GM23338 (cell line): Measurements from ENCODE around the gene KLF11. TPM values are rescaled to one million over a fixed set of nuclear protein-coding genes. Genes with fewer than 3 reads are reported as not detected.
"Not testable (repeated sequence)": the region's sequence is repeated elsewhere in the genome, so short reads cannot be mapped to it uniquely, and the experiment has no call there.

Experiments used
- ATAC-seq: fragments of 200-7000 bp; cut with Tn5 transposase; 3 replicates; pipeline ENCODE4 v1.9.1; 2020
- DNase-seq: peaks from one replicate; pipeline ENCODE4 v3.0.0-alpha.2; 2015; ENCODE audit warnings: low spot score
- H2AFZ ChIP-seq: fragments of 200-600 bp; sonication (generic); 2 replicates; pipeline ENCODE4 v1.8.0; 2016; ENCODE audit warnings: antibody characterized with exemption, mild to moderate bottlenecking, moderate library complexity
- H3F3A ChIP-seq: fragments of 200-600 bp; sonication (generic); replicated peaks from 2 replicates; pipeline ENCODE4 v1.8.0; 2017; ENCODE audit warnings: antibody characterized with exemption, mixed run types, low read depth
- H3K27ac ChIP-seq: fragments of 200-600 bp; sonication (generic); 2 replicates; pipeline ENCODE4 v1.6.1; 2016; ENCODE audit warnings: low read depth
- H3K27me3 ChIP-seq: fragments of 200-600 bp; sonication (generic); 2 replicates; pipeline ENCODE4 v1.8.0; 2016; ENCODE audit warnings: mild to moderate bottlenecking, mixed run types, moderate library complexity; ENCODE audit not compliant: insufficient read depth
- H3K36me3 ChIP-seq: fragments of 200-600 bp; sonication (generic); 2 replicates; pipeline ENCODE4 v1.8.0; 2016; ENCODE audit warnings: mild to moderate bottlenecking; ENCODE audit not compliant: insufficient read depth
- H3K4me1 ChIP-seq: fragments of 200-600 bp; sonication (generic); 2 replicates; pipeline ENCODE4 v1.8.0; 2016; ENCODE audit warnings: mild to moderate bottlenecking, moderate library complexity; ENCODE audit not compliant: insufficient read depth
- H3K4me2 ChIP-seq: fragments of 200-600 bp; sonication (generic); 2 replicates; pipeline ENCODE4 v1.7.1; 2017; ENCODE audit warnings: mixed run types
- H3K4me3 ChIP-seq: fragments of 200-600 bp; sonication (generic); 2 replicates; pipeline ENCODE4 v1.6.1; 2016; ENCODE audit warnings: mixed run types
- H3K79me2 ChIP-seq: fragments of 200-600 bp; sonication (generic); replicated peaks from 2 replicates; pipeline ENCODE4 v1.8.0; 2017; ENCODE audit warnings: mild to moderate bottlenecking; ENCODE audit not compliant: insufficient read depth
- H3K9me2 ChIP-seq: fragments of 200-600 bp; sonication (generic); 2 replicates; pipeline ENCODE4 v1.8.0; 2017; ENCODE audit not compliant: insufficient read depth
- H4K20me1 ChIP-seq: fragments of 200-600 bp; sonication (generic); replicated peaks from 2 replicates; pipeline ENCODE4 v1.8.0; 2017; ENCODE audit warnings: mild to moderate bottlenecking; ENCODE audit not compliant: insufficient read depth
- H3K27ac Mint-ChIP-seq: 2 replicates; pipeline ENCODE4 v1.8.0; 2020; ENCODE audit warnings: inconsistent platforms, mild to moderate bottlenecking, moderate library complexity, mixed read lengths
- H3K27me3 Mint-ChIP-seq: 3 replicates; pipeline ENCODE4 v1.8.0; 2022; ENCODE audit warnings: low read depth, mild to moderate bottlenecking, moderate library complexity, mixed read lengths, inconsistent platforms; ENCODE audit not compliant: insufficient read depth, poor library complexity
- H3K36me3 Mint-ChIP-seq: 3 replicates; pipeline ENCODE4 v1.8.0; 2021; ENCODE audit warnings: low read depth, mild to moderate bottlenecking, inconsistent platforms, moderate library complexity, mixed read lengths
- H3K4me1 Mint-ChIP-seq: 3 replicates; pipeline ENCODE4 v1.8.0; 2020; ENCODE audit warnings: mild to moderate bottlenecking, inconsistent platforms, mixed read lengths
- H3K4me3 Mint-ChIP-seq: 3 replicates; pipeline ENCODE4 v1.8.0; 2021; ENCODE audit warnings: moderate library complexity, mild to moderate bottlenecking, inconsistent platforms, mixed read lengths
- H3K9me3 Mint-ChIP-seq: 3 replicates; pipeline ENCODE4 v1.8.0; 2020; ENCODE audit warnings: moderate library complexity, mild to moderate bottlenecking, inconsistent platforms, mixed read lengths
- CREB1 ChIP-seq: fragments of 250-450 bp; sonication (Bioruptor Pico); IDR thresholded peaks from 2 replicates; pipeline ENCODE4 v1.5.0; 2020; ENCODE audit warnings: low read depth, mild to moderate bottlenecking, moderate library complexity
- NANOG ChIP-seq: IDR thresholded peaks from 2 replicates; pipeline ENCODE4 v1.6.1; 2016; ENCODE audit warnings: antibody characterized with exemption, borderline replicate concordance
- POLR2AphosphoS5 ChIP-seq: IDR thresholded peaks from 2 replicates; pipeline ENCODE4 v1.6.1; 2016; ENCODE audit warnings: antibody characterized with exemption, low read depth
- ZNF114 ChIP-seq: fragments of 250-450 bp; sonication (Bioruptor Pico); IDR thresholded peaks from 2 replicates; pipeline ENCODE4 v1.5.0; 2020; ENCODE audit warnings: mild to moderate bottlenecking, moderate library complexity
- polyA plus RNA-seq: library from polyadenylated mRNA; unstranded; fragments of >200 nt; fragmentation: Nextera tagmentation; extraction: Ambion mirVana; gene quantifications from 2 replicates; pipeline ENCODE4 v1.2.1, GENCODE V29; 2016
- total RNA-seq: library from RNA; depleted of rRNA; stranded (reverse); fragments of >200 nt; shearing (Covaris generic); gene quantifications from 2 replicates; pipeline ENCODE4 v1.2.3, GENCODE V29; 2014
- TF ChIP-seq, protein P1 (sequence below), 2 experiments: fragments of 200-600 bp in 1 of 2; sonication (generic) in 1 of 2; conservative IDR thresholded peaks; 2 replicates each; pipeline versions ENCODE4 v1.5.1 to v1.6.1; 2016 to 2017; ENCODE audit warnings: antibody characterized with exemption in 2 of 2, low read depth in 2 of 2, mild to moderate bottlenecking in 2 of 2, moderate library complexity in 1 of 2
- TF ChIP-seq, protein P2 (sequence below): IDR thresholded peaks from 2 replicates; pipeline ENCODE4 v1.6.1; 2016; ENCODE audit warnings: antibody characterized with exemption

Gene KLF11
- total and polyA plus RNA-seq, 2 experiments from 2014 or later, result 1.4 to 5.6 TPM

DNA sequence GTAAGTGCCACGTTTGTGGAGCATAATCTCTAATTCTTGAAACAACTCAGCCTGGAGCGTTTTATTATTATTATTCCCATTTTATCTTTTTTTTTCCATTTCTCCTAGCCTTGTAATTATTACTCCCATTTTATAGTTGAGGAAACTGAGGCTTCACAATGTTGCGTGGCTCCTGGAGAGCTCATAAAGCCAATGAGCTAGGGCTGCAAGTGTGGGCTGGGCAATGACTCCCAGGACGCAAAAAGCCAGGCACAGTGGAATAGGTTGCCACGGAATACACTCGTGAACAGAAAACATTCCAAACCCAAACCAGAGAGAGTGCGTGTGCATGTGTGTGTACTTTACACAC, 13.5 kb upstream of the KLF11 start:
- H3K27ac Mint-ChIP-seq, result no peak overlapping the region
- no peak overlapping the region; the same call in 2 of the 3 replicates for H3K4me3 Mint-ChIP-seq
- no peak for ATAC-seq
- Histone ChIP-seq H2AFZ (no peak overlapping the region; the same call in 1 of the 2 replicates), H3K79me2 (no peaks in the 10 kb centered on the region), H3K27me3 (no peaks in the 10 kb centered on the region), H3K4me1 (peaks cover 17% of the 10 kb centered on the region), H3K4me2 (peak overlapping the region; percentile 66), H3K9me2 (no peaks in the 10 kb centered on the region), H4K20me1 (no peaks in the 10 kb centered on the region), H3K4me3 (no peak overlapping the region), H3F3A (no peaks in the 10 kb centered on the region), H3K36me3 (no peaks in the 10 kb centered on the region), H3K27ac (no peak overlapping the region)
- no peaks in the 10 kb centered on the region for H3K36me3 Mint-ChIP-seq
- no peak for DNase-seq
- TF ChIP-seq, protein P1, sequence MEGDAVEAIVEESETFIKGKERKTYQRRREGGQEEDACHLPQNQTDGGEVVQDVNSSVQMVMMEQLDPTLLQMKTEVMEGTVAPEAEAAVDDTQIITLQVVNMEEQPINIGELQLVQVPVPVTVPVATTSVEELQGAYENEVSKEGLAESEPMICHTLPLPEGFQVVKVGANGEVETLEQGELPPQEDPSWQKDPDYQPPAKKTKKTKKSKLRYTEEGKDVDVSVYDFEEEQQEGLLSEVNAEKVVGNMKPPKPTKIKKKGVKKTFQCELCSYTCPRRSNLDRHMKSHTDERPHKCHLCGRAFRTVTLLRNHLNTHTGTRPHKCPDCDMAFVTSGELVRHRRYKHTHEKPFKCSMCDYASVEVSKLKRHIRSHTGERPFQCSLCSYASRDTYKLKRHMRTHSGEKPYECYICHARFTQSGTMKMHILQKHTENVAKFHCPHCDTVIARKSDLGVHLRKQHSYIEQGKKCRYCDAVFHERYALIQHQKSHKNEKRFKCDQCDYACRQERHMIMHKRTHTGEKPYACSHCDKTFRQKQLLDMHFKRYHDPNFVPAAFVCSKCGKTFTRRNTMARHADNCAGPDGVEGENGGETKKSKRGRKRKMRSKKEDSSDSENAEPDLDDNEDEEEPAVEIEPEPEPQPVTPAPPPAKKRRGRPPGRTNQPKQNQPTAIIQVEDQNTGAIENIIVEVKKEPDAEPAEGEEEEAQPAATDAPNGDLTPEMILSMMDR (conservative IDR thresholded peaks at IDR 0.05; ENCODE audit: low read depth in 2 of 2), result no peak
- TF ChIP-seq CREB1 (no peak), ZNF114 (no peak), NANOG (no peak)
- no peaks in the 10 kb centered on the region for H3K9me3 Mint-ChIP-seq
- peaks cover 16% of the 10 kb centered on the region for H3K4me1 Mint-ChIP-seq
- H3K27me3 Mint-ChIP-seq, result peaks cover 7% of the 10 kb centered on the region

DNA sequence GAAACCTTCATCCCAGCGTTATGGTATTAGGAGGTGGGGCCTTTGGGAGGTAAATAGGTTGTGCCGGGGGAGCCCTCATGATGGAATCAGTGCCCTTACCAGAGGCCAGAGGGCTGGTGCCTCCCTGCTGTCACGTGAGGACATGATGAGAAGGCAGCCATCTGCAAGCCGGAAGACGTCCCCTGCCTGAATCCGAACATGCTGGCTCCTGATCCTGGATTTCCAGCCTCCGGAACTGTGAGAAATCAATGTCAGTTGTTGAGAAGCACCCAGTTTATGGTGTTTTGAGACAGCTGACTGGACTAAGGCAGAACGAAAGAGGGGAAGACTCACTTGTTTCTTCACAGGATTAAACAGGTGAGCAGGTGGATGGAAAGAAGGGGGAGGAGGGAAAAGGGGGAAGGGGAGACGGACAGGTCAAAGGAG, 13.0 kb upstream of the KLF11 start:
- no peak overlapping the region for H3K27ac Mint-ChIP-seq
- no peak overlapping the region; the same call in 1 of the 2 replicates for H2AFZ ChIP-seq

DNA sequence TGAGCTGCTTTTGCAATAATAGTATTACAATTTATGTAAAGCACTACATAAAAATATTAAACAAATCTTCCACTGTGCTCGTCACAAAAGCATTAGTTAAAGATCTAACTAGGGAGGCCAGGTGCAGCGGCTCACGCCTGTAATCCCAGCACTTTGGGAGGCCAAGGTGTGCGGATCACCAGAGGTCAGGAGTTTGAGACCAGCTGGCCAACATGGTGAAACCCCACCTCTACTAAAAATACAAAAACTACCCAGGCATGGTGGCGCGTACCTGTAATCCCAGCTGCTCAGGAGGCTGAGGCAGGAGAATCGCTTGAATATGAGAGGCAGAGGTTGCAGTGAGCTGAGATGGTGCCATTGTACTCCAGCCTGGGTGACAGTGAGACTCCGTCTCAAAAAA, 12.6 kb upstream of the KLF11 start:
- peaks cover 16% of the 10 kb centered on the region for H3K4me1 Mint-ChIP-seq
- H3K79me2 ChIP-seq, H3K4me2 ChIP-seq, H3K4me3 Mint-ChIP-seq, H3K9me2 ChIP-seq, H3K4me3 ChIP-seq, H3K27me3 ChIP-seq, H4K20me1 ChIP-seq, H3K36me3 ChIP-seq, H3K36me3 Mint-ChIP-seq, H3K9me3 Mint-ChIP-seq, H3K27me3 Mint-ChIP-seq, H3K27ac ChIP-seq, ATAC-seq, DNase-seq, H2AFZ ChIP-seq, H3F3A ChIP-seq, H3K27ac Mint-ChIP-seq: not testable (repeated sequence)
- peaks cover 17% of the 10 kb centered on the region for H3K4me1 ChIP-seq

More for the DNA sequence above, 13.0 kb upstream of the KLF11 start:
- no peak for TF ChIP-seq ZNF114
- TF ChIP-seq POLR2AphosphoS5, result no peak
- TF ChIP-seq, protein P2, sequence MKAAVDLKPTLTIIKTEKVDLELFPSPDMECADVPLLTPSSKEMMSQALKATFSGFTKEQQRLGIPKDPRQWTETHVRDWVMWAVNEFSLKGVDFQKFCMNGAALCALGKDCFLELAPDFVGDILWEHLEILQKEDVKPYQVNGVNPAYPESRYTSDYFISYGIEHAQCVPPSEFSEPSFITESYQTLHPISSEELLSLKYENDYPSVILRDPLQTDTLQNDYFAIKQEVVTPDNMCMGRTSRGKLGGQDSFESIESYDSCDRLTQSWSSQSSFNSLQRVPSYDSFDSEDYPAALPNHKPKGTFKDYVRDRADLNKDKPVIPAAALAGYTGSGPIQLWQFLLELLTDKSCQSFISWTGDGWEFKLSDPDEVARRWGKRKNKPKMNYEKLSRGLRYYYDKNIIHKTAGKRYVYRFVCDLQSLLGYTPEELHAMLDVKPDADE, result no peak
- TF ChIP-seq CREB1, result no peak
- no peak for TF ChIP-seq NANOG
- Mint-ChIP-seq H3K4me1 (peaks cover 16% of the 10 kb centered on the region), H3K4me3 (no peak overlapping the region), H3K9me3 (no peaks in the 10 kb centered on the region), H3K27me3 (peaks cover 9% of the 10 kb centered on the region), H3K36me3 (no peaks in the 10 kb centered on the region)
- DNase-seq (no peak), ATAC-seq (no peak)
- peak overlapping the region; percentile 66; the same call in 1 of the 2 replicates for H3K4me2 ChIP-seq
- no peaks in the 10 kb centered on the region for H3K79me2 ChIP-seq
- H4K20me1 ChIP-seq, result no peaks in the 10 kb centered on the region
- H3F3A ChIP-seq, result no peaks in the 10 kb centered on the region
- H3K36me3 ChIP-seq, result no peaks in the 10 kb centered on the region
- no peaks in the 10 kb centered on the region for H3K9me2 ChIP-seq
- H3K4me1 ChIP-seq, result peaks cover 17% of the 10 kb centered on the region
- no peak overlapping the region for H3K4me3 ChIP-seq
- no peaks in the 10 kb centered on the region for H3K27me3 ChIP-seq
- no peak overlapping the region for H3K27ac ChIP-seq
